B cell (primary cell): ENCODE measurements around the gene RGS14. TPM values are rescaled to one million over a fixed set of nuclear protein-coding genes. Genes with fewer than 3 reads are reported as not detected.

ENCODE experiments used
- ATAC-seq: fragments of 200-7000 bp; cut with Tn5 transposase; one replicate; pipeline ENCODE4 v1.10.0; 2021; ENCODE audit warnings: low read depth, mild to moderate bottlenecking, moderate number of reproducible peaks, moderate library complexity
- CTCF ChIA-PET: fragments of 350-600 bp; sonication (Branson Sonifier 250); formaldehyde crosslinking; loops from one replicate; lab custom pipeline; 2021; ENCODE audit warnings: antibody characterized with exemption, inconsistent platforms; lab: Charles Lee
- POLR2A ChIA-PET: fragments of 350-600 bp; sonication (Branson Sonifier 250); formaldehyde crosslinking; loops from one replicate; lab custom pipeline; 2021; ENCODE audit warnings: antibody characterized with exemption; lab: Charles Lee
- DNase-seq: peaks from one replicate; pipeline ENCODE4 v3.0.0; 2013
- H2AFZ ChIP-seq: 2 replicates; pipeline ENCODE4 v1.6.1; 2012; ENCODE audit warnings: mild to moderate bottlenecking, low read depth, low read length; ENCODE audit not compliant: insufficient read depth, poor library complexity, severe bottlenecking
- H3K27ac ChIP-seq, 2 donors: 1 replicate in 1 of 2; 2 replicates in 1 of 2; pipeline ENCODE4 v1.5.1; 2012 to 2013; ENCODE audit warnings: low read length in 2 of 2, mild to moderate bottlenecking in 2 of 2, moderate library complexity in 1 of 2
- H3K27me3 ChIP-seq, 4 experiments: fragments of 200-600 bp in 1 of 4; sonication (generic) in 1 of 4; replicated peaks in 1 of 4; 1 replicate in 2 of 4; 2 replicates in 2 of 4; pipeline versions ENCODE4 v1.6.1 to v1.7.0; 2013 to 2016; ENCODE audit warnings: low read length in 3 of 4, mild to moderate bottlenecking in 2 of 4, mixed read lengths in 1 of 4, moderate library complexity in 1 of 4; ENCODE audit not compliant: insufficient read depth in 4 of 4, control insufficient read depth in 3 of 4; ENCODE audit errors: control extremely low read depth in 1 of 4
- H3K36me3 ChIP-seq, 2 experiments: replicated peaks in 1 of 2; 1 replicate in 1 of 2; 2 replicates in 1 of 2; pipeline versions ENCODE4 v1.6.1 to v1.7.1; 2013; ENCODE audit warnings: low read length in 1 of 2; ENCODE audit not compliant: insufficient read depth in 2 of 2, control insufficient read depth in 1 of 2; ENCODE audit errors: control extremely low read depth in 1 of 2, extremely low read depth in 1 of 2
- H3K4me1 ChIP-seq, 2 donors: fragments of 200-600 bp in 1 of 2; sonication (generic) in 1 of 2; 1 replicate in 1 of 2; 2 replicates in 1 of 2; pipeline versions ENCODE4 v1.5.1 to v1.6.1; 2013 to 2017; ENCODE audit warnings: low read length in 2 of 2; ENCODE audit not compliant: control insufficient read depth in 2 of 2, insufficient read depth in 2 of 2
- H3K4me2 ChIP-seq: replicated peaks from 2 replicates; pipeline ENCODE3; 2012; ENCODE audit warnings: mild to moderate bottlenecking, low read depth, low read length; ENCODE audit not compliant: poor library complexity, severe bottlenecking
- H3K4me3 ChIP-seq, 5 experiments: fragments of 200-600 bp in 1 of 5; sonication (generic) in 1 of 5; 1 replicate in 3 of 5; 2 replicates in 2 of 5; pipeline versions ENCODE4 v1.5.1 to v1.7.0; 2011 to 2016; ENCODE audit warnings: low read length in 4 of 5, mild to moderate bottlenecking in 4 of 5, low read depth in 2 of 5, control low read depth in 1 of 5, moderate library complexity in 1 of 5; ENCODE audit not compliant: insufficient read depth in 1 of 5; ENCODE audit errors: control extremely low read depth in 1 of 5, extremely low read depth in 1 of 5
- H3K79me2 ChIP-seq: fragments of 200-600 bp; sonication (generic); one replicate; pipeline ENCODE4 v1.6.0; 2016; ENCODE audit warnings: low read length; ENCODE audit not compliant: control insufficient read depth, insufficient read depth
- H3K9ac ChIP-seq: fragments of 200-600 bp; sonication (generic); 2 replicates; pipeline ENCODE4 v1.6.1; 2017; ENCODE audit warnings: mild to moderate bottlenecking, low read length, moderate library complexity
- H3K9me3 ChIP-seq, 3 donors: one replicate each; pipeline versions ENCODE4 v1.6.1 to v1.7.1; 2013; ENCODE audit warnings: low read length in 2 of 3; ENCODE audit not compliant: control insufficient read depth in 2 of 3, insufficient read depth in 1 of 3; ENCODE audit errors: control extremely low read depth in 1 of 3
- H4K20me1 ChIP-seq: 2 replicates; pipeline ENCODE4 v1.6.0; 2012; ENCODE audit warnings: mild to moderate bottlenecking, low read length; ENCODE audit not compliant: insufficient read depth, control insufficient read depth, poor library complexity, severe bottlenecking
- H3K27ac Mint-ChIP-seq: one replicate; pipeline ENCODE4 v1.8.0; 2021; ENCODE audit warnings: mixed read lengths
- H3K27me3 Mint-ChIP-seq: one replicate; pipeline ENCODE4 v1.8.0; 2021; ENCODE audit warnings: mixed read lengths
- H3K4me1 Mint-ChIP-seq: one replicate; pipeline ENCODE4 v1.8.0; 2021; ENCODE audit warnings: mixed read lengths
- H3K4me3 Mint-ChIP-seq: one replicate; pipeline ENCODE4 v1.8.0; 2021; ENCODE audit warnings: mixed read lengths
- H3K9me3 Mint-ChIP-seq: one replicate; pipeline ENCODE4 v1.8.0; 2022; ENCODE audit warnings: mixed read lengths; ENCODE audit not compliant: insufficient read depth
- EZH2 ChIP-seq: IDR thresholded peaks from 2 replicates; pipeline ENCODE4 v1.6.1; 2012; ENCODE audit warnings: borderline replicate concordance, low read depth, mild to moderate bottlenecking, moderate library complexity, low read length; ENCODE audit not compliant: insufficient read depth, poor library complexity, severe bottlenecking
- WGBS: methylation state at CpG from one replicate; pipeline ENCODE4 v1.1.5; 2013; ENCODE audit warnings: missing lambda C conversion rate; ENCODE audit not compliant: insufficient coverage; 5-methylcytosine and 5-hydroxymethylcytosine counted together
- intact Hi-C: fragments of 100-400 bp; cut with micrococcal nuclease; formaldehyde crosslinking; loops from one replicate; pipeline ENCODE4 v1.10.0; 2022
- polyA plus RNA-seq: library from polyadenylated mRNA; depleted of rRNA; stranded (reverse); fragments of >200 nt; gene quantifications from 2 replicates; pipeline ENCODE4 v1.2.3, GENCODE V29; 2012
- total RNA-seq, 2 donors: library from RNA; stranded (reverse); fragments of 120-200 nt in 1 of 2; gene quantifications; 1 replicate in 1 of 2; 2 replicates in 1 of 2; pipeline versions ENCODE4 v1.2.3 to v1.2.4, GENCODE V29; 2013 to 2022
- TF ChIP-seq, protein P1 (sequence below): fragments of 200-600 bp; IDR thresholded peaks from one replicate; pipeline ENCODE4 v1.8.0; 2022; ENCODE audit warnings: antibody characterized with exemption, mild to moderate bottlenecking

The RGS14 gene
- total and polyA plus RNA-seq, 2 donors (not counting 1 experiment from before 2014, with no cell fraction given), result 85.8 to 184 TPM

DNA sequence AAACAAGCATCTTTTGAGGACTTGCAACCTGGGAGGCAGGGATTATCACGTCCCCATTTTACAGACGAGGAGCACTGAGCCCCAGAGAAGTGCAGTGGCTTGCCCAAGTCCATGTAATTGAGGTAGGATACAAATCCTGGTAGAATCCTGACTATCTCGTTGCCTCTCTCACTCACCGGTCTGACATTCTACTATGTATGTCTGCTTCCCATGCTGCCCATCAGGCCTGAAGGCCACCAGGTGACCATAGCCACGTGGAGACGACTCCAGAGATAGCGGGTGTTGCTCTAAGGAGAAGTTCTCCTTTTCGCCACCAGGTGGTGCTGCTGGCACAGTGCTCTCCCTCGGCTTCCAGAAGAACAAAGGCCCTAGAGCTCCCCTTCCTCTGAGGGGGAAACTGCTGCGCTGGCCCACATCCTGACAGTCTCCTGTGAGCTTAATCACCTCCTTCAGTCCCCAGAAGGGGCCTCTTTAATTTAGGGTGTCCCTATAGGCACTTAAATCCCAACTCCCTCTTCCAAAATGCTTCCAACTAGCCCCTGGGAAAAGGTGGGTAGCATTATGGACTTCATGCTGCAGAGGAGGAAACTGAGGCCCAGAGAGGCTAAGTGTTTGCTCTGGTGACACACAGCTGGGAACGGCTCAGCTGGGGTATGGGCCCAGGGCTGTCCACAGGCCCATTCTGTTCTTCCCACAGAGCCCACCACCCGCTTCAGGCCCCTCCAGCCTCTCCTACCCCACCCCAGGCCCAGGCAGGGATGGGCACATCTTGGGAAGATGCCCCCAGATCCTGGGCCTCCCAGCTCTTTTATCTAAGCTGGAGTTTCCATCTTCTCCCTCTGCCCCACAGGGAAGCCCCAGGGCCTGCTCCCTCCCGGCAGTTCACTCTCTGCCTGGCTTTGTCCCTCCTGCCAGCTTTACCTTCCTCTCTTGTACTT, 32.9 kb downstream of the RGS14 start:
- POLR2A ChIA-PET, result interaction anchor here (0.7 to 2.3 kb wide), 3 partner anchors 11 to 63 kb away, joined by 3 to 17 read pairs (median 7); no protein-coding TSS in a partner anchor
- ATAC-seq, result peak; percentile 93
- intact Hi-C loops, result loop anchor here (1.0 to 2.0 kb wide), 6 partner anchors 13 to 680 kb away; partner anchors contain the start of genes PDLIM7 and RGS14

More for the DNA sequence above, 32.9 kb downstream of the RGS14 start:
- peak overlapping the region; percentile 7 for H3K27ac Mint-ChIP-seq
- H3K9me3 Mint-ChIP-seq, result no peaks in the 10 kb centered on the region
- H4K20me1 ChIP-seq, result no peaks in the 10 kb centered on the region
- H3K79me2 ChIP-seq, result no peaks in the 10 kb centered on the region
- H3K9ac ChIP-seq, result no peak overlapping the region
- no peak overlapping the region for H3K4me3 Mint-ChIP-seq
- H2AFZ ChIP-seq, result no peak overlapping the region
- no peak overlapping the region for H3K4me3 ChIP-seq
- peaks cover 0 to 5% (median 0%) of the 10 kb centered on the region in 4 experiments for H3K27me3 ChIP-seq
- H3K27me3 Mint-ChIP-seq, result peaks cover 3% of the 10 kb centered on the region
- CTCF ChIA-PET, result interaction anchor here (0.5 to 10.1 kb wide), 43 partner anchors 10 to 821 kb away, joined by 3 to 186 read pairs (median 4); partner anchors contain the start of genes DBN1, DOK3, F12 and GRK6
- H3K4me1 Mint-ChIP-seq, result peaks cover 27% of the 10 kb centered on the region
- 20% methylated on average over 13 of the region's 13 CpGs for WGBS
- no peaks in the 10 kb centered on the region for H3K9me3 ChIP-seq
- DNase-seq, result peak; percentile 90
- no peaks in the 10 kb centered on the region for H3K36me3 ChIP-seq
- no peak overlapping the region for H3K4me2 ChIP-seq
- peaks cover 14 to 24% of the 10 kb centered on the region in 2 donors for H3K4me1 ChIP-seq
- H3K27ac ChIP-seq, result no peak overlapping the region
- TF ChIP-seq, protein P1, sequence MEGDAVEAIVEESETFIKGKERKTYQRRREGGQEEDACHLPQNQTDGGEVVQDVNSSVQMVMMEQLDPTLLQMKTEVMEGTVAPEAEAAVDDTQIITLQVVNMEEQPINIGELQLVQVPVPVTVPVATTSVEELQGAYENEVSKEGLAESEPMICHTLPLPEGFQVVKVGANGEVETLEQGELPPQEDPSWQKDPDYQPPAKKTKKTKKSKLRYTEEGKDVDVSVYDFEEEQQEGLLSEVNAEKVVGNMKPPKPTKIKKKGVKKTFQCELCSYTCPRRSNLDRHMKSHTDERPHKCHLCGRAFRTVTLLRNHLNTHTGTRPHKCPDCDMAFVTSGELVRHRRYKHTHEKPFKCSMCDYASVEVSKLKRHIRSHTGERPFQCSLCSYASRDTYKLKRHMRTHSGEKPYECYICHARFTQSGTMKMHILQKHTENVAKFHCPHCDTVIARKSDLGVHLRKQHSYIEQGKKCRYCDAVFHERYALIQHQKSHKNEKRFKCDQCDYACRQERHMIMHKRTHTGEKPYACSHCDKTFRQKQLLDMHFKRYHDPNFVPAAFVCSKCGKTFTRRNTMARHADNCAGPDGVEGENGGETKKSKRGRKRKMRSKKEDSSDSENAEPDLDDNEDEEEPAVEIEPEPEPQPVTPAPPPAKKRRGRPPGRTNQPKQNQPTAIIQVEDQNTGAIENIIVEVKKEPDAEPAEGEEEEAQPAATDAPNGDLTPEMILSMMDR, result peak; percentile 94
- no peak for TF ChIP-seq EZH2
